ENCODE measurements around the gene ZDHHC9.

- no peak for TF ChIP-seq CTCF (IDR thresholded peaks at IDR 0.05)
- TF ChIP-seq POLR2A (IDR thresholded peaks at IDR 0.05) = no peak
Measured at GRCh38 chrX:129798888-129799287, 44.8 kb downstream of the ZDHHC9 start.
